HepG2 (cell line): ENCODE results near the gene GSPT1. TPM values are rescaled to one million over a fixed set of nuclear protein-coding genes. Genes with fewer than 3 reads are reported as not detected.

ENCODE experiments used
- CHD4 ChIP-seq: fragments of 200-600 bp; sonication (generic); IDR thresholded peaks from 2 replicates; pipeline ENCODE4 v1.7.0; 2017; ENCODE audit warnings: mild to moderate bottlenecking, low read length, borderline replicate concordance
- DBP ChIP-seq: sonication (generic); formaldehyde crosslinking; IDR thresholded peaks from 2 replicates; pipeline ENCODE4 v1.4.0; 2020; ENCODE audit warnings: missing genetic modification reagents; ENCODE audit errors: not compliant biosample characterization
- FIP1L1 ChIP-seq: fragments of 200-400 bp; formaldehyde crosslinking; IDR thresholded peaks from 2 replicates; pipeline ENCODE4 v1.6.1; 2018; ENCODE audit warnings: low read depth, mild to moderate bottlenecking, low read length, moderate library complexity, borderline replicate concordance; ENCODE audit not compliant: insufficient read depth
- IRF9 ChIP-seq: sonication (generic); formaldehyde crosslinking; IDR thresholded peaks from 2 replicates; pipeline ENCODE4 v1.8.0; 2022; ENCODE audit warnings: missing genetic modification reagents, mild to moderate bottlenecking, borderline replicate concordance
- NFYB ChIP-seq: sonication (generic); formaldehyde crosslinking; IDR thresholded peaks from 2 replicates; pipeline ENCODE4 v1.4.0; 2020; ENCODE audit warnings: missing genetic modification reagents
- NR1H2 ChIP-seq: sonication (generic); formaldehyde crosslinking; IDR thresholded peaks from 2 replicates; pipeline ENCODE4 v1.8.1; 2022; ENCODE audit warnings: low read depth, missing genetic modification reagents, borderline replicate concordance
- SMAD9 ChIP-seq: sonication (generic); formaldehyde crosslinking; IDR thresholded peaks from 2 replicates; pipeline ENCODE4 v1.5.1; 2020; ENCODE audit warnings: mild to moderate bottlenecking, missing genetic modification reagents
- SRY ChIP-seq: sonication (generic); formaldehyde crosslinking; IDR thresholded peaks from 2 replicates; pipeline ENCODE4 v1.8.0; 2022; ENCODE audit warnings: mild to moderate bottlenecking, missing genetic modification reagents
- ZBED4 ChIP-seq: sonication (generic); formaldehyde crosslinking; IDR thresholded peaks from 2 replicates; pipeline ENCODE4 v1.4.0; 2020; ENCODE audit warnings: missing genetic modification reagents, borderline replicate concordance
- ZBTB44 ChIP-seq: sonication (generic); formaldehyde crosslinking; IDR thresholded peaks from 2 replicates; pipeline ENCODE4 v1.4.0; 2020; ENCODE audit warnings: missing genetic modification reagents
- ZNF10 ChIP-seq: sonication (generic); formaldehyde crosslinking; IDR thresholded peaks from 2 replicates; pipeline ENCODE4 v1.4.0; 2020; ENCODE audit warnings: mild to moderate bottlenecking, low read depth, missing genetic modification reagents, borderline replicate concordance
- ZNF609 ChIP-seq: sonication (generic); formaldehyde crosslinking; IDR thresholded peaks from 2 replicates; pipeline ENCODE4 v1.4.0; 2020; ENCODE audit warnings: mild to moderate bottlenecking, missing genetic modification reagents, borderline replicate concordance
- ZNF615 ChIP-seq: sonication (generic); formaldehyde crosslinking; IDR thresholded peaks from 2 replicates; pipeline ENCODE4 v1.5.0; 2020; ENCODE audit warnings: mild to moderate bottlenecking, missing genetic modification reagents, borderline replicate concordance
- ZNF629 ChIP-seq: sonication (generic); formaldehyde crosslinking; conservative IDR thresholded peaks from 2 replicates; pipeline ENCODE4 v1.5.0; 2020; ENCODE audit warnings: missing genetic modification reagents
- polyA plus RNA-seq, 8 experiments: library from polyadenylated mRNA; depleted of rRNA in 3 of 8; stranded (reverse) in 7 of 8; unstranded in 1 of 8; fragments of >200 nt; fragmentation: Illumina TruSeq in 4 of 8; extraction: Trizol in 4 of 8; gene quantifications; 2 replicates each; pipeline versions ENCODE4 v1.2.1 to v1.2.3, GENCODE V29; 2011 to 2016; ENCODE audit warnings: low read depth in 4 of 8, missing spikeins in 1 of 8, mixed read lengths in 1 of 8; ENCODE audit not compliant: insufficient read depth in 1 of 8
- total RNA-seq, 5 experiments: library from RNA; depleted of rRNA; stranded (reverse); fragments of >200 nt; fragmentation: Illumina TruSeq; extraction: Trizol; gene quantifications; 2 replicates each; pipeline ENCODE4 v1.2.3, GENCODE V29; 2016; ENCODE audit warnings: low read depth in 1 of 5

GSPT1 gene
- total and polyA plus RNA-seq, 2 of the 13 experiments (the other 11 are each of a cell fraction or from before 2014, with no cell fraction given), result 120 to 316 TPM

- TF ChIP-seq ZNF609, result peak; percentile 82
- peak; percentile 42; the same call in 1 of the 2 replicates for TF ChIP-seq SRY (CRISPR knock-in tag)
- TF ChIP-seq NR1H2 (CRISPR knock-in tag), result peak; percentile 77; the same call in 1 of the 2 replicates
- peak; percentile 66; the same call in 1 of the 2 replicates for TF ChIP-seq ZBED4 (CRISPR knock-in tag)
- TF ChIP-seq ZNF10 (CRISPR knock-in tag), result no peak
- TF ChIP-seq CHD4, result no peak
- peak; percentile 85 for TF ChIP-seq IRF9 (CRISPR knock-in tag)
- TF ChIP-seq SMAD9 (CRISPR knock-in tag), result no peak
- TF ChIP-seq NFYB, result peak; percentile 72
- TF ChIP-seq FIP1L1, result no peak; the same call in 1 of the 2 replicates
- peak; percentile 61; the same call in 1 of the 2 replicates for TF ChIP-seq ZBTB44 (CRISPR knock-in tag)
- TF ChIP-seq DBP (CRISPR knock-in tag), result no peak
- peak; percentile 90; the same call in 1 of the 2 replicates for TF ChIP-seq ZNF615 (CRISPR knock-in tag)
- TF ChIP-seq ZNF629 (CRISPR knock-in tag), result no peak; the same call in 1 of the 2 replicates
Observed at GRCh38 chr16:11915644-11916523, at the start of gene GSPT1 (continued).
